Measurements from ENCODE around the gene SYNDIG1. TPM values are rescaled to one million over a fixed set of nuclear protein-coding genes. Genes with fewer than 3 reads are reported as not detected.

The SYNDIG1 gene
- polyA plus RNA-seq, 1 of the 3 experiments (the other 2 are of a cell fraction): not detected

DNA sequence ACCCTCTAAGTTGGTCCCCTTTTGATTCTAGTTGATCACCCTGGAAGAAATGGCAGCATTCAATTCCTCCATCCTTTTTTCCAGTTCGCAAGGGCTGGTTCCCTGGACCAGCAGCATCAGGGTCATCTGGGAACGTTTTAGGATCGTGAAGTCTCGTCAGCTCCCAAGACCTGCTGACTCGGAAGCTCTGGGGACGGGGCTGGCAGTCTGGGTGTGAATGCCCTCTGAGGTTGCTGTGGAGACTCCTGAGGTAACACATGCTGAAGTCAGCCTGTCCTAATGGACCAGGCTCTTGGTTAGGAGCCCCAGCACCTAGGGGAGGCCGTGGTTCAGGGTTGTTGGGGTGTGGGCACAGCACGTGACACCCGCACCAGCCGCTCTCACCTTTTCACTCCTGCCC lies 164.1 kb downstream of the SYNDIG1 start:
- Histone ChIP-seq H3K79me2 (ENCODE audit: insufficient read depth) (no peaks in the 10 kb centered on the region), H3K36me3 (replicated peaks in 1 of 2; ENCODE audit: control insufficient read depth in 1 of 2, insufficient read depth in 2 of 2, low read length in 1 of 2) (no peaks in the 10 kb centered on the region), H2AFZ (ENCODE audit: low read depth) (no peak overlapping the region), H4K20me1 (ENCODE audit: insufficient read depth) (no peaks in the 10 kb centered on the region), H3K27ac (ENCODE audit: low read depth in 2 of 2, low read length in 1 of 2) (no peak overlapping the region), H3F3A (replicated peaks; ENCODE audit: insufficient read depth) (no peaks in the 10 kb centered on the region), H3K27me3 (ENCODE audit: insufficient read depth) (no peaks in the 10 kb centered on the region), H3K9me2 (no peaks in the 10 kb centered on the region), H3K4me1 (ENCODE audit: control insufficient read depth in 1 of 2, insufficient read depth in 2 of 2, low read depth in 1 of 2, low read length in 1 of 2) (peaks cover 20 to 30% of the 10 kb centered on the region in 2 experiments), H3K9ac (no peak overlapping the region), H3K4me2 (no peak overlapping the region), H3K9me3 (no peaks in the 10 kb centered on the region), H3K4me3 (ENCODE audit: low read depth in 2 of 2, low read length in 1 of 2) (no peak overlapping the region)
- DNase-seq: no peak
- ChIA-PET CTCF (interaction anchor here (1.6 kb wide), 1 partner anchor 10 kb away, joined by 6 read pairs; no protein-coding TSS in a partner anchor), POLR2A (no interaction called here)
- TF ChIP-seq ELF1 (IDR thresholded peaks at IDR 0.05): no peak
- no peak for TF ChIP-seq FOSL2 (IDR thresholded peaks at IDR 0.05; ENCODE audit: borderline replicate concordance, low read depth)
- no peak for TF ChIP-seq MEF2A (IDR thresholded peaks at IDR 0.05; ENCODE audit: borderline replicate concordance, low read depth)
- no peak for TF ChIP-seq FOXM1 (IDR thresholded peaks at IDR 0.05; ENCODE audit: low read depth)
- no peak for TF ChIP-seq SMC3 (IDR thresholded peaks at IDR 0.05; ENCODE audit: low read depth, low read length)
- TF ChIP-seq, protein P1, sequence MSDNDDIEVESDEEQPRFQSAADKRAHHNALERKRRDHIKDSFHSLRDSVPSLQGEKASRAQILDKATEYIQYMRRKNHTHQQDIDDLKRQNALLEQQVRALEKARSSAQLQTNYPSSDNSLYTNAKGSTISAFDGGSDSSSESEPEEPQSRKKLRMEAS (IDR thresholded peaks at IDR 0.05; ENCODE audit: low read depth): no peak
- TF ChIP-seq POLR2AphosphoS5 (IDR thresholded peaks at IDR 0.05; ENCODE audit: low read depth, low read length): no peak
- TF ChIP-seq, protein P2, sequence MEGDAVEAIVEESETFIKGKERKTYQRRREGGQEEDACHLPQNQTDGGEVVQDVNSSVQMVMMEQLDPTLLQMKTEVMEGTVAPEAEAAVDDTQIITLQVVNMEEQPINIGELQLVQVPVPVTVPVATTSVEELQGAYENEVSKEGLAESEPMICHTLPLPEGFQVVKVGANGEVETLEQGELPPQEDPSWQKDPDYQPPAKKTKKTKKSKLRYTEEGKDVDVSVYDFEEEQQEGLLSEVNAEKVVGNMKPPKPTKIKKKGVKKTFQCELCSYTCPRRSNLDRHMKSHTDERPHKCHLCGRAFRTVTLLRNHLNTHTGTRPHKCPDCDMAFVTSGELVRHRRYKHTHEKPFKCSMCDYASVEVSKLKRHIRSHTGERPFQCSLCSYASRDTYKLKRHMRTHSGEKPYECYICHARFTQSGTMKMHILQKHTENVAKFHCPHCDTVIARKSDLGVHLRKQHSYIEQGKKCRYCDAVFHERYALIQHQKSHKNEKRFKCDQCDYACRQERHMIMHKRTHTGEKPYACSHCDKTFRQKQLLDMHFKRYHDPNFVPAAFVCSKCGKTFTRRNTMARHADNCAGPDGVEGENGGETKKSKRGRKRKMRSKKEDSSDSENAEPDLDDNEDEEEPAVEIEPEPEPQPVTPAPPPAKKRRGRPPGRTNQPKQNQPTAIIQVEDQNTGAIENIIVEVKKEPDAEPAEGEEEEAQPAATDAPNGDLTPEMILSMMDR (IDR thresholded peaks at IDR 0.05): no peak
- no peak for TF ChIP-seq JUND (IDR thresholded peaks at IDR 0.05)
- TF ChIP-seq RFX5 (IDR thresholded peaks at IDR 0.05; ENCODE audit: low read length): no peak
- TF ChIP-seq, protein P3, sequence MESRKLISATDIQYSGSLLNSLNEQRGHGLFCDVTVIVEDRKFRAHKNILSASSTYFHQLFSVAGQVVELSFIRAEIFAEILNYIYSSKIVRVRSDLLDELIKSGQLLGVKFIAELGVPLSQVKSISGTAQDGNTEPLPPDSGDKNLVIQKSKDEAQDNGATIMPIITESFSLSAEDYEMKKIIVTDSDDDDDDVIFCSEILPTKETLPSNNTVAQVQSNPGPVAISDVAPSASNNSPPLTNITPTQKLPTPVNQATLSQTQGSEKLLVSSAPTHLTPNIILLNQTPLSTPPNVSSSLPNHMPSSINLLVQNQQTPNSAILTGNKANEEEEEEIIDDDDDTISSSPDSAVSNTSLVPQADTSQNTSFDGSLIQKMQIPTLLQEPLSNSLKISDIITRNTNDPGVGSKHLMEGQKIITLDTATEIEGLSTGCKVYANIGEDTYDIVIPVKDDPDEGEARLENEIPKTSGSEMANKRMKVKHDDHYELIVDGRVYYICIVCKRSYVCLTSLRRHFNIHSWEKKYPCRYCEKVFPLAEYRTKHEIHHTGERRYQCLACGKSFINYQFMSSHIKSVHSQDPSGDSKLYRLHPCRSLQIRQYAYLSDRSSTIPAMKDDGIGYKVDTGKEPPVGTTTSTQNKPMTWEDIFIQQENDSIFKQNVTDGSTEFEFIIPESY (IDR thresholded peaks at IDR 0.05; ENCODE audit: borderline replicate concordance, low read depth): no peak
- no peak for TF ChIP-seq YY1 (IDR thresholded peaks at IDR 0.05; ENCODE audit: low read depth)
- no peak for TF ChIP-seq EP300 (IDR thresholded peaks at IDR 0.05; ENCODE audit: borderline replicate concordance in 1 of 2, low read depth in 1 of 2, low read length in 1 of 2)
- no peak for TF ChIP-seq NRF1 (IDR thresholded peaks at IDR 0.05; ENCODE audit: low read depth, low read length)
- no peak for TF ChIP-seq SIN3A (IDR thresholded peaks at IDR 0.05; ENCODE audit: borderline replicate concordance, low read depth, low read length)
- WGBS (ENCODE audit: low lambda C conversion rate): 89% methylated on average over 10 of the region's 10 CpGs

GRCh38 chr20:24634855-24635254 lies 165.4 kb downstream of the SYNDIG1 start:
- H3K4me2 ChIP-seq: peak overlapping the region; percentile 45; the same call in 1 of the 2 replicates
- H3K9ac ChIP-seq: no peak overlapping the region
- H3K4me1 ChIP-seq (ENCODE audit: control insufficient read depth in 1 of 2, insufficient read depth in 2 of 2, low read depth in 1 of 2, low read length in 1 of 2): peaks cover 15 to 17% of the 10 kb centered on the region in 2 experiments
- DNase-seq: no peak
- no peak overlapping the region for H3K4me3 ChIP-seq (ENCODE audit: low read depth in 2 of 2, low read length in 1 of 2)
- H3K9me2 ChIP-seq: no peaks in the 10 kb centered on the region
- no peaks in the 10 kb centered on the region for H3K27me3 ChIP-seq (ENCODE audit: insufficient read depth)
- H3K27ac ChIP-seq (ENCODE audit: low read depth in 2 of 2, low read length in 1 of 2): peak overlapping the region in 1 of 2 experiments; percentile 21; a peak in 1 of 4 replicates
- WGBS (ENCODE audit: low lambda C conversion rate): 27% methylated on average over 7 of the region's 9 CpGs
- TF ChIP-seq, protein P1 (IDR thresholded peaks at IDR 0.05; ENCODE audit: low read depth): 0 out of 2 replicates have a peak, but pooled peaks have one; percentile 24
- 0 out of 2 replicates have a peak, but pooled peaks have one; percentile 8 for TF ChIP-seq FOSL2 (IDR thresholded peaks at IDR 0.05; ENCODE audit: borderline replicate concordance, low read depth)
- no peak for TF ChIP-seq RXRA (IDR thresholded peaks at IDR 0.05; ENCODE audit: borderline replicate concordance, low read depth)
- ChIA-PET POLR2A (no interaction called here), CTCF (interaction anchor here (1.0 to 1.6 kb wide), 3 partner anchors 8 to 147 kb away, joined by 3 to 6 read pairs (median 3); no protein-coding TSS in a partner anchor)
- H3F3A ChIP-seq (replicated peaks; ENCODE audit: insufficient read depth): no peaks in the 10 kb centered on the region
- H4K20me1 ChIP-seq (ENCODE audit: insufficient read depth): no peaks in the 10 kb centered on the region
- no peaks in the 10 kb centered on the region for H3K79me2 ChIP-seq (ENCODE audit: insufficient read depth)
- H3K9me3 ChIP-seq: no peaks in the 10 kb centered on the region
- H2AFZ ChIP-seq (ENCODE audit: low read depth): peak overlapping the region; percentile 27; the same call in 1 of the 2 replicates
- H3K36me3 ChIP-seq (replicated peaks in 1 of 2; ENCODE audit: control insufficient read depth in 1 of 2, insufficient read depth in 2 of 2, low read length in 1 of 2): no peaks in the 10 kb centered on the region

Data from SK-N-SH (cell line).